GM21529 (cell line): ENCODE results near the gene MARK2.
"Not testable (repeated sequence)": the region's sequence is repeated elsewhere in the genome, so short reads cannot be mapped to it uniquely, and the experiment has no call there.

Experiments used
- ATAC-seq: cut with Tn5 transposase; IDR thresholded peaks from one replicate; pipeline ENCODE4 v1.9.1; 2021; ENCODE audit not compliant: unreplicated experiment

The MARK2 gene

GRCh38 chr11:63853476-63853875 lies 14.6 kb downstream of the MARK2 start:
- no peak for ATAC-seq

GRCh38 chr11:63854696-63855095 lies 15.8 kb downstream of the MARK2 start:
- no peak for ATAC-seq

DNA sequence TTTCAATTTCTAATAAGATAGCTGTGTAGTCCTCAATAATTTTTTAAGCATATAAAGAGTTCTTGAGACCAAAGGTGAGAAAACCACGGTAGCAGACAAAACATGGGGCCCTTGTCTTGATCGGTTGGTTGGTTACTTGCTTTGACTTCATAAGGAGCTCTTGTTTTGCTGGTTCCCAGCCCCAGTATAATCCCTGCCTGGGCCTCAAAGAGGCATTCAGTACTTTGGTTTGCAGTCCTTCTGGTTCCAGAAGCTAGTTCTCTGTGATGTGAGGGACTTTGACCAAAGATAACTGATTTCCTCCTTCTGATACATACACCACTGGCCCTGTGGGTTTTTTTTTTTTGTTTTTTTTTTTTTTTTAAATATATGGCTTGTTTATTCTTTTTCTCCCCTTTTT lies 17.1 kb downstream of the MARK2 start:
- no peak for ATAC-seq

GRCh38 chr11:63858628-63859550 lies 20.0 kb downstream of the MARK2 start:
- no peak for ATAC-seq

- ATAC-seq: no peak
These were observed 24.0 kb downstream of the MARK2 start for GRCh38 chr11:63862923-63863322.

DNA sequence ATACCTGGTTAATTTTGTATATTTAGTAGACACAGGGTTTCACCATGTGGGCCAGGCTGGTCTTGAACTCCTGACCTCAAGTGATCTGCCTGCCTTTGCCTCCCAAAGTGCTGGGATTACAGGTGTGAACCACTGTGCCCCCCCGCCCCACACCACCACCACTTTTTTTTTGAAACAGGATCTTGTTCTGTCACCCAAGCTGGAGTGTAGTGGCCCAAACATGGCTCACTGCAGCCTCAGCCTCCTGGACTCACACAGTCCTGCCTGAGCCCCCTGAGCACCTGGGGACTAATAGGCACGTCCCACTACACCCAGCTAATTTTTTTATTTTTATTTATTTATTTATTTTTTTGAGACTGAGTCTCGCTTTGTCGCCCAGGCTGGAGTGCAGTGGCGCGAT lies 24.7 kb downstream of the MARK2 start:
- ATAC-seq: not testable (repeated sequence)

GRCh38 chr11:63866211-63866610 lies 27.3 kb downstream of the MARK2 start:
- ATAC-seq: peak; percentile 77

DNA sequence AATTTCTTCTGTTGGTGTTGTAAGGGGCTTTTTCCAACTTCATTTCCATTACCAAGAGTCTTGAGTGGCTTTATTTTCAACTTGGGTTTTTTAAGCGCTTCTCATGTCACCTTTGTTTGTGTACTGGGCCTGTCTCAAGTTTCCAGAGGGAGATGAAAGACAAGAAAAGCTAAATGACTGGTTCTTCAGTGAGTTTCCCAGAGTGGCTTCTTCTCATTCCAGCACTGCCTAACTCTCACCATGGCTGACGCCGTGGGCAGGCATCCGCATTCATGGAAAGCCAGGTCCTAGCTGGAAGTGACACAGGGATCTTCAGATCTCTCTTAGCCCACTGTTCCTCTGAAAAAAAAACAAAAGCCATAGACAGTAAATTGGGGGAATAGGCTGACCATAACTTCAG lies 28.6 kb downstream of the MARK2 start:
- ATAC-seq: no peak

- ATAC-seq: no peak
These were observed 29.6 kb downstream of the MARK2 start for GRCh38 chr11:63868399-63869064.

DNA sequence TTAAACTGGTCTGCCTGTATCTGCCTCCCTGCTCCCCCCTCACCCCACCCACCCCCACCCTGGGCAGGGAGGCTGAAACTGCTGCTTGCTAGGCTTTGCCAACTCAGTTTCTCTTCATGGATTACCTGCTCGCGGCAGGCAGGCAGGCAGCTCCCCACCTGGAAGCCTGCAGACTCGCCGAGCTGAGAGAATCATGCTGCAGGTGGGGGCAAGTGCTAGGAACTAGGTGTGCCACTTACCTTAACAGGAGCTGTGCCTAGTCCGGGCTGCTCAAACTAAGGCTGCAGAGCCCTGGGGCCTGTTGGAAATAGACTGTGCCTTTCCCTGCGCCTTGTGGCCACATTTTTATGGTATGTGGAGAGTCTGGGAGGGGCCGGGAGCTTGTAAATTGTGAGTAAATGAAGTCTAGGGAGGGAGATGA lies 30.3 kb downstream of the MARK2 start:
- no peak for ATAC-seq

GRCh38 chr11:63869683-63870082 lies 30.8 kb downstream of the MARK2 start:
- no peak for ATAC-seq

GRCh38 chr11:63870351-63871140 lies 31.6 kb downstream of the MARK2 start:
- ATAC-seq: no peak

DNA sequence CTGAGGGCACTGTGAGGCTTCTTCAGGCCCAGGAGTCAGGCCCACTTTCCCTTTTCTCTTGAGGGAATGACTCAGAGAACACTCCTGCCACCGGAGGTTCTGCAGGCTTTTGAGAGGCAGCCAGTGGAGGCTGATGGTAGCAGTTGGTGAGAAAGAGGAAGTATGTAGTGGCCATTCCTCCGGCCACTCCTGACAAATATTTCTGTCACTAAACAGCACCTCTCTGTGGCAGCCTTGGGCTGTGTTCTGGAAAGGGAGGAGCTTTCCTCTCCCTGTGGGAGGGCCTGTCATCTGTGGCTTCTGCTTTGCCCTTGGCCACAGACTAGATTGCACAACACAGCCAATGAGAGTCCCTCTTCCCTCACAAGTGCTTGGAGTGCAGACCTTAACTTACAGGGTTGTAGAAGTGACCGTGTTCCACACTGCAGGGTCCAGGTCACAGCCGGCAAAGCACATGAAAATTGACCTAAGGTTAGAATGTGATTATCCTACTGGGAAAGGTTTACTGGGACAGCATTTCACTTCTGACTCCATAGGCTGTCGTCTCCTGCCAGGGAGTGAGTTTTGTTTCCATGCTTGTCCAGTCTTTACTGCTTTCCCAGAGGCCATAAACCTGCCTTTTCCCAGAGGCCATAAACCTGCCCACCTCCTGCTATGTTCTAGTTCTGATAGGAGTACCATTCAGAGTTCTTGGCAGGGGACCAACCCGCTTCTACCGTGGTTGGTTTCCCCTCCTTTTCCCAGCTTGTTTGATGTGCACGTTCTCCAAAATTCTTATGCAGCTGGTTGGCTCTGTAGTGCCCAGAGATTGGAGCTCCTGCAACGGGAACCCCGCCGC lies 33.3 kb downstream of the MARK2 start:
- peak; percentile 92 for ATAC-seq

- ATAC-seq: no peak
These were observed 33.9 kb downstream of the MARK2 start for GRCh38 chr11:63872800-63873197.

GRCh38 chr11:63873311-63873710 lies 34.4 kb downstream of the MARK2 start:
- ATAC-seq: no peak

GRCh38 chr11:63874511-63874910 lies 35.6 kb downstream of the MARK2 start:
- ATAC-seq: no peak

GRCh38 chr11:63875506-63876065 lies 36.7 kb downstream of the MARK2 start:
- ATAC-seq: no peak

DNA sequence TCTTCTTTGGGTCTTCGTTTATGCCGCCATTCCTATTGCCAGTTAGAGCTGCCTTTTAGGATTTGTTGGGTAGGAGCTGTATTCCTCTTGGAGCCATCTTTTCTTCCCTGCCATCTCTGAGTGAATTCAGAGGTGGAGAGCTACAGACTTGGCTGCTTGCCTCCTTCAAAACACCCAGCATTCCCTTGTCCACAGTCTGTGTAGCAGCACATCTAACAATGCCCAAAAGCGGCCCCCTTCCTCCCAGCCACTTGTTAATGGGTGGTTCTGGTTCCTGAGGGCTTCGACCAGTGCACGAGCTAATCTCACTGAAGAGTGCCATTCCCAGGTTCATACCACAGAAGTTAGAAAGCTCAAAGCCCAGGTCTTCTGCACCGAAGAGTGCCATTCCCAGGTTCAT lies 37.7 kb downstream of the MARK2 start:
- no peak for ATAC-seq

GRCh38 chr11:63877658-63878241 lies 38.8 kb downstream of the MARK2 start:
- no peak for ATAC-seq
